Adrenal gland (tissue), 12 donors: ENCODE data around the gene FES. TPM values are rescaled to one million over a fixed set of nuclear protein-coding genes. Genes with fewer than 3 reads are reported as not detected.

Experiments
- DNase-seq, 7 donors: peaks; one replicate each; pipeline ENCODE4 v3.0.0-alpha.2; 2019 to 2020
- H3K27ac ChIP-seq, 5 donors: fragments of 200-600 bp; sonication (generic) in 4 of 5; 1 replicate in 3 of 5; 2 replicates in 2 of 5; pipeline versions ENCODE4 v1.5.1 to v1.8.0; 2016 to 2020; ENCODE audit warnings: mild to moderate bottlenecking in 1 of 5
- H3K27me3 ChIP-seq: fragments of 200-600 bp; 2 replicates; pipeline ENCODE4 v1.8.0; 2021
- H3K36me3 ChIP-seq, 2 donors: fragments of 200-600 bp; replicated peaks in 1 of 2; 1 replicate in 1 of 2; 2 replicates in 1 of 2; pipeline versions ENCODE4 v1.5.1 to v1.8.0; 2018 to 2022
- H3K4me1 ChIP-seq, 2 donors: fragments of 200-600 bp; replicated peaks in 1 of 2; 1 replicate in 1 of 2; 2 replicates in 1 of 2; pipeline versions ENCODE4 v1.5.1 to v1.8.0; 2018 to 2021
- H3K4me3 ChIP-seq, 4 donors: fragments of 200-600 bp; sonication (generic) in 3 of 4; one replicate each; pipeline ENCODE4 v1.5.1; 2016 to 2018
- H3K9me3 ChIP-seq, 3 donors: fragments of 200-600 bp; sonication (generic) in 1 of 3; replicated peaks in 1 of 3; 1 replicate in 2 of 3; 2 replicates in 1 of 3; pipeline versions ENCODE4 v1.5.1 to v1.8.0; 2016 to 2021
- POLR2A ChIP-seq, 2 donors: fragments of 450-650 bp; IDR thresholded peaks; one replicate each; pipeline ENCODE4 v1.6.1; 2017; ENCODE audit warnings: antibody characterized with exemption in 2 of 2, mild to moderate bottlenecking in 2 of 2, moderate library complexity in 1 of 2
- WGBS, 4 donors: extraction: QIAGEN DNeasy Blood & Tissue Kit in 2 of 4; methylation state at CpG; one replicate each; pipeline versions ENCODE4 v1.1.5 to v1.1.7; 2013 to 2017; 5-methylcytosine and 5-hydroxymethylcytosine counted together
- intact Hi-C, 2 donors: fragments of 100-400 bp; cut with DNase I; formaldehyde crosslinking; loops; one replicate each; pipeline versions ENCODE4 v1.14.1 to v1.15.0; 2022 to 2023
- polyA plus RNA-seq, 3 donors: library from polyadenylated mRNA; stranded (reverse); fragments of 200-250 nt in 2 of 3; fragments of 350-450 nt in 1 of 3; fragmentation: Illumina TruSeq in 1 of 3; extraction: RNeasy Lipid Tissue Mini Kit (QIAGEN cat#74804) in 1 of 3; gene quantifications; one replicate each; pipeline ENCODE4 v1.2.3, GENCODE V29; 2013 to 2014
- total RNA-seq, 9 donors: library from RNA; depleted of rRNA in 4 of 9; stranded (reverse); fragments of >200 nt in 4 of 9; fragments of 120-200 nt in 1 of 9; fragmentation: NEBNext Ultra II Directional in 1 of 9; extraction: Animal tissue kit (Norgen Biotek cat#: 25700) in 1 of 9; gene quantifications; one replicate each; pipeline versions ENCODE4 v1.1.0 to v1.2.4, GENCODE V29; 2013 to 2023
- TF ChIP-seq, protein P1 (sequence below), 6 experiments: fragments of 450-650 bp in 4 of 6; fragments of 200-600 bp in 2 of 6; sonication (generic) in 1 of 6; IDR thresholded peaks; 1 replicate in 5 of 6; 2 replicates in 1 of 6; pipeline versions ENCODE4 v1.5.1 to v1.8.0; 2016 to 2021; ENCODE audit warnings: antibody characterized with exemption in 6 of 6, mild to moderate bottlenecking in 2 of 6, moderate library complexity in 1 of 6
- donor health status: healthy with polysubstance abuse.
- donor health status: Bipolar disorder and iron deficiency.
- donor health status: DM: yes; HTN: yes; CAD: no.
- donor health status: DM: no; HTN: no; CAD: no.
- donor health status: DM: no; HTN: no; CAD: no.
- donor health status: DM: yes; HTN: yes; CAD: no.

The FES gene
- total and polyA plus RNA-seq, 12 donors, result 2.3 to 82.3 (median 24.9) TPM

DNA sequence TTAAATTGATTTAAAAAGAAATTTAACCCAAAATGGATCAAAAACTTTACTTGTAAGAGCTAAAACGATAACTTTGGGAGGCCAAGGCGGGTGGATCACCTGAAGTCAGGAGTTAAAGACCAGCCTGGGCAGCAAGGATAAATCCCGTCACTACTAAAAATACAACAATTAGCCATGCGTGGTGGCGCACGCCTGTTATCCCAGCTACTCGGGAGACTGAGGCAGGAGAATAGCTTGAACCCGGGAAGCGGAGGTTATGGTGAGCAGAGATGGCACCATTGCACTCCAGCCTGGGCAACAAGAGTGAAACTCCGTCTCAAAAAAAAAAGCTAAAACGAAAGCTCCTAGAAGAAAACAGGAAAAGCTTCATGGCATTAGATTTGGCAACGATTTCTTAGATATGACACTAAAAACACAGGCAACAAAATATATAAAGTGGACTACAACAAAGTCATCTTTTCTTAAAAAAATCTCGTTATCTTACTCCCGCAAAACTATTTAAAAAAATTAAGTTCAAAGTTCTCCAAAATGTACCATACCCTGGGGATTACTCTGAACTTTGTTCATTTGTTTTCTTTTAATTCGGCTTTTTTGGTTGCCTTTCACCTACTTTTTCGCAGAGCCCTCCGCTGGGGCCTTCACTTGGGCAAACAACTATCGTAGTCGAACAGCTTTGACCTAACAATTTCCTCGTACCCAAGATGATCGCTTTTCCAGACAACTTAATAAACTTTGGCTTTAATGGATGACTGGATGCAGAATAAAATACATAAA, 45.1 kb downstream of the FES start:
- WGBS, 4 donors, result 55 to 60% (median 59%) methylated on average over 21 of the region's 21 CpGs

DNA sequence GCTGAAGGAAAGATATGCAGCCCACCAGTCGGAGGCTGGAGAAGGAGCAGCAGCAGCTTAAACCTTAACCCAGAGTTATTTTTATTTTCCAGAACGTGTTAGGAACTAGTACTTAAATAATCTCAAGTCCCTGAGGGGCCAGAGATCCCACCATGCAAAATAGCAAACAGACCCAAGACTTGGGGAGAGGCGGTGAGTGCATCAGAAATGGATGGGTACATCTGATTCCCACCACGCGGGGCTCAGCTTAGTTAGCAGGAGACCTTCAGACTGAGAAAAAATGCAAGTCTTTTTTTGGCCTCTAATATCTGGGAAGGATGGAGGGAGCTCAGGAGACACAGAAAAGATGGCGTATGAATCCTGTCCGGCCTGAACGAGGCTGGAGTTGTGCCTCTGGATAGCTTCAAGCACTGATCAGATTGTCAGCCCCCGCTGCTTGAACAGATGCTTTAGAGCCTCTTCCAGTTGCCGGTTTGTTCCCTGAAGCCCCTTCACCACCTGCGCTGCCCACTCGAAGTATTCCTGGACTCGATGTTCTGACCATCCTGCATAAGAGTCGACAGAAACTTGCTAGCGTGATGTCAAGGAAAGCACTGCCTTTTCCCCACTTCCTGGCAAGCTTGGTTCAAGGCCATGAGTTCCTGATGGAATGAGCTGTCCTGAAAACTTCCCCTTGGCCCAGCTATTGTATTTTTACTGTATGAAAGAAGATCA, 46.7 kb downstream of the FES start:
- no peaks in the 10 kb centered on the region for H3K9me3 ChIP-seq
- peaks cover 28 to 47% of the 10 kb centered on the region in 2 donors for H3K4me1 ChIP-seq
- peak in 6 of 7 donors; percentile 59 to 73 (median 67) for DNase-seq
- H3K27me3 ChIP-seq, result no peaks in the 10 kb centered on the region
- TF ChIP-seq, protein P1, sequence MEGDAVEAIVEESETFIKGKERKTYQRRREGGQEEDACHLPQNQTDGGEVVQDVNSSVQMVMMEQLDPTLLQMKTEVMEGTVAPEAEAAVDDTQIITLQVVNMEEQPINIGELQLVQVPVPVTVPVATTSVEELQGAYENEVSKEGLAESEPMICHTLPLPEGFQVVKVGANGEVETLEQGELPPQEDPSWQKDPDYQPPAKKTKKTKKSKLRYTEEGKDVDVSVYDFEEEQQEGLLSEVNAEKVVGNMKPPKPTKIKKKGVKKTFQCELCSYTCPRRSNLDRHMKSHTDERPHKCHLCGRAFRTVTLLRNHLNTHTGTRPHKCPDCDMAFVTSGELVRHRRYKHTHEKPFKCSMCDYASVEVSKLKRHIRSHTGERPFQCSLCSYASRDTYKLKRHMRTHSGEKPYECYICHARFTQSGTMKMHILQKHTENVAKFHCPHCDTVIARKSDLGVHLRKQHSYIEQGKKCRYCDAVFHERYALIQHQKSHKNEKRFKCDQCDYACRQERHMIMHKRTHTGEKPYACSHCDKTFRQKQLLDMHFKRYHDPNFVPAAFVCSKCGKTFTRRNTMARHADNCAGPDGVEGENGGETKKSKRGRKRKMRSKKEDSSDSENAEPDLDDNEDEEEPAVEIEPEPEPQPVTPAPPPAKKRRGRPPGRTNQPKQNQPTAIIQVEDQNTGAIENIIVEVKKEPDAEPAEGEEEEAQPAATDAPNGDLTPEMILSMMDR (IDR thresholded peaks at IDR 0.05), result no peak
- no peak for TF ChIP-seq POLR2A (IDR thresholded peaks at IDR 0.05)
- peak overlapping the region in 1 of 4 donors; percentile 64 for H3K4me3 ChIP-seq
- 43 to 60% (median 52%) methylated on average over 15 of the region's 15 CpGs for WGBS, 4 donors
- intact Hi-C loops, result no loop called here
- no peaks in the 10 kb centered on the region for H3K36me3 ChIP-seq
- peak overlapping the region; percentile 76 to 95 (median 89) for H3K27ac ChIP-seq

More for the DNA sequence above, 45.1 kb downstream of the FES start:
- Histone ChIP-seq H3K4me3 (peak overlapping the region in 2 of 4 donors; percentile 60 to 64), H3K27me3 (no peaks in the 10 kb centered on the region), H3K36me3 (no peaks in the 10 kb centered on the region), H3K4me1 (peaks cover 19 to 36% of the 10 kb centered on the region in 2 donors), H3K9me3 (no peaks in the 10 kb centered on the region), H3K27ac (peak overlapping the region; percentile 67 to 95 (median 89))
- intact Hi-C loops, result no loop called here
- no peak for TF ChIP-seq POLR2A (IDR thresholded peaks at IDR 0.05)
- TF ChIP-seq, protein P1 (IDR thresholded peaks at IDR 0.05), result no peak
- DNase-seq, result no peak

DNA sequence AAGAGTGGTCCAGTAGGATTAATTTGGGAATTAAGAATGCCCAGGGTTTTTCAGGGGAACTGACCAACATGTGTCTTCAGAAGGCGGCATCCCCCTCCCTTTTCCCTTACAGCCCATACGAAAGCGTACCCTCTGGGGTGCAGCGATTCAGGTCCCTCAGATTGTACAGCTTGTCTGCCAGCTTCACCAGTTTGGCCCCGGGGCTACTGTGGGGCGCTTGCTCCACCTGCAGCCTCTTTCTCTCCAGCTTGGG, 47.2 kb downstream of the FES start:
- Histone ChIP-seq H3K4me3 (peak overlapping the region in 1 of 4 donors; percentile 70), H3K4me1 (peaks cover 33 to 52% of the 10 kb centered on the region in 2 donors), H3K36me3 (no peaks in the 10 kb centered on the region), H3K27ac (peak overlapping the region; percentile 74 to 95 (median 89)), H3K9me3 (no peaks in the 10 kb centered on the region), H3K27me3 (no peaks in the 10 kb centered on the region)
- peak in 1 of 2 donors; percentile 48 for TF ChIP-seq POLR2A (IDR thresholded peaks at IDR 0.05)
- TF ChIP-seq, protein P1 (IDR thresholded peaks at IDR 0.05), result no peak
- 16 to 22% (median 21%) methylated on average over 6 of the region's 6 CpGs for WGBS, 4 donors
- no peak for DNase-seq
- intact Hi-C loops, result no loop called here

DNA sequence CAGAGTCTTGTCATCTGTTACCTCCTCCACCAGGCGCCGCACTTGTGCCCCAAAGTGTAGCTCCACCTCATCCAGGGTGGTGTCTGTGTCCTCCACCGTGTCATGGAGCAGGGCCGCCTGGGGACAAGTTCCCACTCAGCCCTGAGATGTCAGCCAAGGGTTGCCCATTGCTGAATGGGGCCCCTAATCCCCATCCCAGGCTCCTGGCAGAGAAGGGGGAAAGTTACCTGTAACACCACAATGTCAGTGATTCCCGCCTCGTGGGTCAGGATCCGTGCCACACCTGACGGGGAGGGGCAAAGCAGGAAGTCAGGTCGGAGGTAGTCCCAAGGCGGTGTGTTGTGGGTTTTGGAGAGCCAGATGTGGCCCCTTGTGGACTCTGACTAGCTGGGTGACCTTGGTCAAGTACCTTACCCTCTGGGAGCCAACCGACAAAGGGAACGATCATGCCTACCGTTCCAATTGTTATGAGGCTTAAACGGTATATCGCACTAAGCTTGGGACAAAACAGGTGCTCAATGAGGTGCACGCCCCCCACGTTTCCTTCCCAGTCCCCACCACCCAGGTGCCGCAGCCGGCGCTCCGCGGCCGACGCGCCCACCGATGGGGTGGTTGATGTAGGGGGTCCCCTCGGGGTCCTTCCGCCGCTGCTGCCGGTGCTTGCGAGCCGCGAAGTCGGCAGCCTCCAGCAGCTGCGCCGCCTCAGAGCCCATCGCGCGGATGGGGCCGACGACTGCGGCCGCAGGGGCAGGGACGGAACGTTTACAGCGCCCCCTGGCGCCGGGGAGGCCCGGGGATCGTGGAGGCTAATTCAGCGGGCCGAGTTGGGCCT, 47.7 kb downstream of the FES start, which contains the start of gene HDDC3:
TSS of gene HDDC3 (minus strand) at position 722 of the 832 bp plus-strand sequence. CDS start at position 713, 9 bp downstream.
- Histone ChIP-seq H3K9me3 (no peaks in the 10 kb centered on the region), H3K4me1 (peaks cover 34 to 58% of the 10 kb centered on the region in 2 donors), H3K36me3 (no peaks in the 10 kb centered on the region), H3K27ac (peak within 1 kb of the TSS; percentile 74 to 95 (median 89)), H3K4me3 (peak within 1 kb of the TSS; percentile 22 to 79 (median 64)), H3K27me3 (no peaks in the 10 kb centered on the region)
- TF ChIP-seq POLR2A (IDR thresholded peaks at IDR 0.05), result peak in 1 of 2 donors; percentile 61
- TF ChIP-seq, protein P1 (IDR thresholded peaks at IDR 0.05), result peak; percentile 77 to 95 (median 88)
- WGBS, 4 donors, result 0 to 1% (median 0%) methylated on average over 3 to 52 of the region's 52 CpGs
- DNase-seq, result peak; percentile 86 to 93 (median 90)
- intact Hi-C loops, result no loop called here
